GM18858 (cell line): ENCODE results near the gene MGAT4B.
A peak's percentile ranks its signal among the peaks of the same experiment; 100 is the strongest.

Source experiments
- ATAC-seq: cut with Tn5 transposase; IDR thresholded peaks from one replicate; pipeline ENCODE4 v1.9.1; 2021; ENCODE audit not compliant: unreplicated experiment

MGAT4B gene

GRCh38 chr5:179812997-179813607, 6.4 kb upstream of the MGAT4B start:
- ATAC-seq: no peak

GRCh38 chr5:179812135-179812825, 5.6 kb upstream of the MGAT4B start:
- ATAC-seq: no peak

GRCh38 chr5:179805529-179806249, 977 bp downstream of the MGAT4B start:
- no peak for ATAC-seq

- ATAC-seq: no peak
Measured at GRCh38 chr5:179805070-179805528, 1.6 kb downstream of the MGAT4B start.

- ATAC-seq: no peak
Measured at GRCh38 chr5:179804555-179804947, 2.1 kb downstream of the MGAT4B start.

- ATAC-seq: no peak
Measured at GRCh38 chr5:179803651-179804554, 2.8 kb downstream of the MGAT4B start.

GRCh38 chr5:179802950-179803562, 3.6 kb downstream of the MGAT4B start:
- no peak for ATAC-seq

GRCh38 chr5:179802207-179802883, 4.3 kb downstream of the MGAT4B start:
- ATAC-seq: no peak

GRCh38 chr5:179801304-179802206, 5.1 kb downstream of the MGAT4B start:
- ATAC-seq: peak; percentile 37

- no peak for ATAC-seq
Measured at GRCh38 chr5:179800696-179801201, 5.9 kb downstream of the MGAT4B start.

- ATAC-seq: no peak
Measured at GRCh38 chr5:179800071-179800695, 6.5 kb downstream of the MGAT4B start.

- no peak for ATAC-seq
Measured at GRCh38 chr5:179799644-179799973, 7.1 kb downstream of the MGAT4B start.

GRCh38 chr5:179798771-179799643, 7.7 kb downstream of the MGAT4B start:
- no peak for ATAC-seq

- ATAC-seq: no peak
Measured at GRCh38 chr5:179798144-179798770, 8.4 kb downstream of the MGAT4B start.

GRCh38 chr5:179797741-179798140, 8.9 kb downstream of the MGAT4B start:
- no peak for ATAC-seq

- ATAC-seq: no peak
Measured at GRCh38 chr5:179796877-179797608, 9.6 kb downstream of the MGAT4B start.
